Liver (tissue), 9 donors: Measurements from ENCODE around the gene CXCL16. TPM values are rescaled to one million over a fixed set of nuclear protein-coding genes. Genes with fewer than 3 reads are reported as not detected.
A peak's percentile ranks its signal among the peaks of the same experiment; 100 is the strongest.

ENCODE experiments used
- DNase-seq: peaks from one replicate; pipeline ENCODE4 v3.0.0-alpha.2; 2017; ENCODE audit warnings: low spot score
- H3K27ac ChIP-seq, 2 donors: one replicate each; pipeline ENCODE4 v1.7.0; 2013; ENCODE audit warnings: inconsistent platforms in 2 of 2, low read length in 2 of 2, control low read depth in 1 of 2, low read depth in 1 of 2, mild to moderate bottlenecking in 1 of 2
- H3K27me3 ChIP-seq, 4 donors: one replicate each; pipeline versions ENCODE4 v1.6.1 to v1.7.0; 2013; ENCODE audit warnings: low read length in 3 of 4, inconsistent platforms in 1 of 4, mild to moderate bottlenecking in 1 of 4, moderate library complexity in 1 of 4; ENCODE audit not compliant: control insufficient read depth in 4 of 4, insufficient read depth in 4 of 4
- H3K36me3 ChIP-seq, 4 donors: one replicate each; pipeline versions ENCODE4 v1.6.1 to v1.7.0; 2013; ENCODE audit warnings: low read length in 3 of 4, mild to moderate bottlenecking in 3 of 4, low read depth in 1 of 4, moderate library complexity in 1 of 4; ENCODE audit not compliant: control insufficient read depth in 4 of 4, insufficient read depth in 3 of 4
- H3K4me1 ChIP-seq, 4 donors: one replicate each; pipeline versions ENCODE4 v1.6.1 to v1.7.0; 2013; ENCODE audit warnings: low read length in 3 of 4, mild to moderate bottlenecking in 3 of 4, moderate library complexity in 1 of 4; ENCODE audit not compliant: control insufficient read depth in 4 of 4, insufficient read depth in 4 of 4
- H3K4me3 ChIP-seq, 3 donors: one replicate each; pipeline versions ENCODE4 v1.6.1 to v1.7.0; 2013; ENCODE audit warnings: low read length in 3 of 3, control low read depth in 1 of 3, low read depth in 1 of 3, mild to moderate bottlenecking in 1 of 3
- H3K9ac ChIP-seq, 2 donors: one replicate each; pipeline ENCODE4 v1.7.0; 2013; ENCODE audit warnings: low read length in 2 of 2, mild to moderate bottlenecking in 2 of 2, moderate library complexity in 2 of 2, control low read depth in 1 of 2, low read depth in 1 of 2
- H3K9me3 ChIP-seq, 4 donors: one replicate each; pipeline versions ENCODE4 v1.6.1 to v1.7.0; 2013; ENCODE audit warnings: low read length in 3 of 4; ENCODE audit not compliant: control insufficient read depth in 4 of 4
- EGR1 ChIP-seq, 2 donors: IDR thresholded peaks; 2 replicates each; pipeline ENCODE4 v1.6.1; 2016 to 2018; ENCODE audit warnings: antibody characterized with exemption in 2 of 2, low read depth in 2 of 2
- FOXA1 ChIP-seq: IDR thresholded peaks from 2 replicates; pipeline ENCODE4 v1.6.1; 2016; ENCODE audit warnings: antibody characterized with exemption
- FOXA2 ChIP-seq: IDR thresholded peaks from 2 replicates; pipeline ENCODE4 v1.6.1; 2016; ENCODE audit warnings: antibody characterized with exemption
- GABPA ChIP-seq, 2 donors: IDR thresholded peaks in 1 of 2; conservative IDR thresholded peaks in 1 of 2; 2 replicates each; pipeline ENCODE4 v1.6.1; 2016; ENCODE audit warnings: antibody characterized with exemption in 2 of 2, mild to moderate bottlenecking in 1 of 2, moderate library complexity in 1 of 2
- HNF4A ChIP-seq, 2 donors: conservative IDR thresholded peaks; 2 replicates each; pipeline ENCODE4 v1.6.1; 2016; ENCODE audit warnings: antibody characterized with exemption in 2 of 2, mild to moderate bottlenecking in 2 of 2
- HNF4G ChIP-seq: IDR thresholded peaks from 2 replicates; pipeline ENCODE4 v1.6.1; 2016; ENCODE audit warnings: antibody characterized with exemption
- JUND ChIP-seq, 2 donors: IDR thresholded peaks; 2 replicates each; pipeline ENCODE4 v1.6.1; 2016; ENCODE audit warnings: antibody characterized with exemption in 2 of 2
- NR2F2 ChIP-seq: IDR thresholded peaks from 2 replicates; pipeline ENCODE4 v1.6.1; 2016; ENCODE audit warnings: antibody characterized with exemption
- RAD21 ChIP-seq, 2 donors: IDR thresholded peaks; 2 replicates each; pipeline ENCODE4 v1.6.1; 2016; ENCODE audit warnings: antibody characterized with exemption in 2 of 2, mild to moderate bottlenecking in 2 of 2
- RXRA ChIP-seq, 2 donors: IDR thresholded peaks; 2 replicates each; pipeline ENCODE4 v1.6.1; 2017 to 2018; ENCODE audit warnings: antibody characterized with exemption in 2 of 2, mild to moderate bottlenecking in 1 of 2
- SP1 ChIP-seq: IDR thresholded peaks from 2 replicates; pipeline ENCODE4 v1.6.1; 2018; ENCODE audit warnings: antibody characterized with exemption, mild to moderate bottlenecking
- TAF1 ChIP-seq: conservative IDR thresholded peaks from 2 replicates; pipeline ENCODE4 v1.6.1; 2016; ENCODE audit warnings: antibody characterized with exemption, mild to moderate bottlenecking
- YY1 ChIP-seq: IDR thresholded peaks from 2 replicates; pipeline ENCODE4 v1.6.1; 2016; ENCODE audit warnings: antibody characterized with exemption, mild to moderate bottlenecking
- WGBS: extraction: QIAGEN DNeasy Blood & Tissue Kit; methylation state at CpG from one replicate; pipeline ENCODE4 v1.1.7; 2013; 5-methylcytosine and 5-hydroxymethylcytosine counted together
- polyA plus RNA-seq, 2 donors: library from polyadenylated mRNA; stranded (reverse) in 1 of 2; unstranded in 1 of 2; fragments of 200-250 nt in 1 of 2; fragments of >200 nt in 1 of 2; fragmentation: Nextera tagmentation in 1 of 2; extraction: Ambion mirVana in 1 of 2; gene quantifications; one replicate each; pipeline versions ENCODE4 v1.2.1 to v1.2.3, GENCODE V29; 2013 to 2015
- total RNA-seq, 2 donors: library from RNA; depleted of rRNA; stranded (reverse); fragments of >200 nt; gene quantifications; one replicate each; pipeline ENCODE4 v1.2.3, GENCODE V29; 2014
- TF ChIP-seq, protein P1 (sequence below): fragments of 150-350 bp; IDR thresholded peaks from 2 replicates; pipeline ENCODE4 v1.5.1; 2017; ENCODE audit warnings: improper control_type of control experiment, low read depth, low read length; ENCODE audit not compliant: missing input control
- TF ChIP-seq, protein P2 (sequence below): IDR thresholded peaks from 2 replicates; pipeline ENCODE4 v1.6.1; 2016; ENCODE audit warnings: antibody characterized with exemption, mild to moderate bottlenecking
- TF ChIP-seq, protein P3 (sequence below): IDR thresholded peaks from 2 replicates; pipeline ENCODE4 v1.6.1; 2016; ENCODE audit warnings: antibody characterized with exemption
- TF ChIP-seq, protein P4 (sequence below): IDR thresholded peaks from 2 replicates; pipeline ENCODE4 v1.6.1; 2016; ENCODE audit warnings: antibody characterized with exemption
- TF ChIP-seq, protein P5 (sequence below): IDR thresholded peaks from 2 replicates; pipeline ENCODE4 v1.6.1; 2016; ENCODE audit warnings: antibody characterized with exemption
- donor health status: healthy.
- donor health status: healthy.
- donor health status: healthy.
- donor health status: healthy.
- donor health status: healthy.

CXCL16 gene
- total and polyA plus RNA-seq, 4 donors = 10.7 to 41.1 (median 16.1) TPM

DNA sequence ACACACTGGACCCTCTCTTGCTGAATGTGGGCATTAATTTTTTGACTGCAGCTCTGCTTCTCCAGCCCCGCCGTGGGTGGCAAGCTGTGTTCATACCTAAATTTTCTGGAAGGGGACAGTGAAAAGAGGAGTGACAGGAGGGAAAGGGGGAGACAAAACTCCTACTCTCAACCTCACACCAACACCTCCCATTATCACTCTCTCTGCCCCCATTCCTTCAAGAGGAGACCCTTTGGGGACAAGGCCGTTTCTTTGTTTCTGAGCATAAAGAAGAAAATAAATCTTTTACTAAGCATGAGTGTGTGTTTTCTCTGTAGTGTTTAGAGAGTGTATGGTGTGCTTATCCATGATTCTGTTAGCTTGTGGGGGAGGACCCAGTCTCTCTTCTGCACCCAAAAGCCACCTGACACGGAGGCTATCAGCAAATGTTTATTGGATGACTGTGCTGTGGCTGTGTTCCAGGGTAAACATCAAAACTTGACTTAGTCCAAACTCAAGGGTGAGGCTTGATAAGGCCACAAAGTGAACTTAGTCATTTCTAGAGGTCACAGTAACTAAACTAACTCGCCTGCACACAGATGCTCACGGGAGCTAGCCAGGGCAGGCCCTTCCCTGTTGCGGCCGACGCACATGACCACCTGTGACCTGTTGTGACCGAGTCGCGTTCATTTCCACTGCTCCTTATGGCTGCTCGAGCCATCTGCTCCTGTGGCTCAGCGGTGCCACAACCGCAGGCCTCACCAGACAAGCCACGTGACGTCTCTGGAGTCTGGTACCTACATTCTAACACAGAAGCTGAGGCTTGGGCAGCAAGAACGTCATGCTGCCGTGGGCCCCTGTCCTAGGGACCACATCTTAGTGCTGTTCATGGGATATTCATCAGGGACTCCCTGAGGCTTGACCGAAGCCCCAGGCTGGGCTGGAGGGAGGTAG lies 18.3 kb downstream of the CXCL16 start:
- no peak for DNase-seq
- peak overlapping the region; percentile 62 to 82 for H3K27ac ChIP-seq
- TF ChIP-seq EGR1 (IDR thresholded peaks at IDR 0.05; ENCODE audit: low read depth in 2 of 2) (peak in 1 of 2 donors; percentile 50), TAF1 (no peak), SP1 (peak; percentile 94), JUND (IDR thresholded peaks at IDR 0.05) (peak; percentile 92 to 94), HNF4A (conservative IDR thresholded peaks at IDR 0.05) (peak; percentile 86 to 92), HNF4G (peak; percentile 40), YY1 (peak; percentile 60), FOXA1 (peak; percentile 98), RXRA (IDR thresholded peaks at IDR 0.05) (peak; percentile 94 to 99), GABPA (IDR thresholded peaks at IDR 0.05 in 1 of 2, conservative IDR thresholded peaks at IDR 0.05 in 1 of 2) (peak in 1 of 2 donors; percentile 61), FOXA2 (peak; percentile 98), RAD21 (IDR thresholded peaks at IDR 0.05) (peak; percentile 41 to 61), NR2F2 (peak; percentile 54)
- TF ChIP-seq, protein P1, sequence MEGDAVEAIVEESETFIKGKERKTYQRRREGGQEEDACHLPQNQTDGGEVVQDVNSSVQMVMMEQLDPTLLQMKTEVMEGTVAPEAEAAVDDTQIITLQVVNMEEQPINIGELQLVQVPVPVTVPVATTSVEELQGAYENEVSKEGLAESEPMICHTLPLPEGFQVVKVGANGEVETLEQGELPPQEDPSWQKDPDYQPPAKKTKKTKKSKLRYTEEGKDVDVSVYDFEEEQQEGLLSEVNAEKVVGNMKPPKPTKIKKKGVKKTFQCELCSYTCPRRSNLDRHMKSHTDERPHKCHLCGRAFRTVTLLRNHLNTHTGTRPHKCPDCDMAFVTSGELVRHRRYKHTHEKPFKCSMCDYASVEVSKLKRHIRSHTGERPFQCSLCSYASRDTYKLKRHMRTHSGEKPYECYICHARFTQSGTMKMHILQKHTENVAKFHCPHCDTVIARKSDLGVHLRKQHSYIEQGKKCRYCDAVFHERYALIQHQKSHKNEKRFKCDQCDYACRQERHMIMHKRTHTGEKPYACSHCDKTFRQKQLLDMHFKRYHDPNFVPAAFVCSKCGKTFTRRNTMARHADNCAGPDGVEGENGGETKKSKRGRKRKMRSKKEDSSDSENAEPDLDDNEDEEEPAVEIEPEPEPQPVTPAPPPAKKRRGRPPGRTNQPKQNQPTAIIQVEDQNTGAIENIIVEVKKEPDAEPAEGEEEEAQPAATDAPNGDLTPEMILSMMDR = no peak
- TF ChIP-seq, protein P2, sequence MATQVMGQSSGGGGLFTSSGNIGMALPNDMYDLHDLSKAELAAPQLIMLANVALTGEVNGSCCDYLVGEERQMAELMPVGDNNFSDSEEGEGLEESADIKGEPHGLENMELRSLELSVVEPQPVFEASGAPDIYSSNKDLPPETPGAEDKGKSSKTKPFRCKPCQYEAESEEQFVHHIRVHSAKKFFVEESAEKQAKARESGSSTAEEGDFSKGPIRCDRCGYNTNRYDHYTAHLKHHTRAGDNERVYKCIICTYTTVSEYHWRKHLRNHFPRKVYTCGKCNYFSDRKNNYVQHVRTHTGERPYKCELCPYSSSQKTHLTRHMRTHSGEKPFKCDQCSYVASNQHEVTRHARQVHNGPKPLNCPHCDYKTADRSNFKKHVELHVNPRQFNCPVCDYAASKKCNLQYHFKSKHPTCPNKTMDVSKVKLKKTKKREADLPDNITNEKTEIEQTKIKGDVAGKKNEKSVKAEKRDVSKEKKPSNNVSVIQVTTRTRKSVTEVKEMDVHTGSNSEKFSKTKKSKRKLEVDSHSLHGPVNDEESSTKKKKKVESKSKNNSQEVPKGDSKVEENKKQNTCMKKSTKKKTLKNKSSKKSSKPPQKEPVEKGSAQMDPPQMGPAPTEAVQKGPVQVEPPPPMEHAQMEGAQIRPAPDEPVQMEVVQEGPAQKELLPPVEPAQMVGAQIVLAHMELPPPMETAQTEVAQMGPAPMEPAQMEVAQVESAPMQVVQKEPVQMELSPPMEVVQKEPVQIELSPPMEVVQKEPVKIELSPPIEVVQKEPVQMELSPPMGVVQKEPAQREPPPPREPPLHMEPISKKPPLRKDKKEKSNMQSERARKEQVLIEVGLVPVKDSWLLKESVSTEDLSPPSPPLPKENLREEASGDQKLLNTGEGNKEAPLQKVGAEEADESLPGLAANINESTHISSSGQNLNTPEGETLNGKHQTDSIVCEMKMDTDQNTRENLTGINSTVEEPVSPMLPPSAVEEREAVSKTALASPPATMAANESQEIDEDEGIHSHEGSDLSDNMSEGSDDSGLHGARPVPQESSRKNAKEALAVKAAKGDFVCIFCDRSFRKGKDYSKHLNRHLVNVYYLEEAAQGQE = peak; percentile 86
- TF ChIP-seq, protein P3, sequence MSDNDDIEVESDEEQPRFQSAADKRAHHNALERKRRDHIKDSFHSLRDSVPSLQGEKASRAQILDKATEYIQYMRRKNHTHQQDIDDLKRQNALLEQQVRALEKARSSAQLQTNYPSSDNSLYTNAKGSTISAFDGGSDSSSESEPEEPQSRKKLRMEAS = peak; percentile 93
- TF ChIP-seq, protein P4, sequence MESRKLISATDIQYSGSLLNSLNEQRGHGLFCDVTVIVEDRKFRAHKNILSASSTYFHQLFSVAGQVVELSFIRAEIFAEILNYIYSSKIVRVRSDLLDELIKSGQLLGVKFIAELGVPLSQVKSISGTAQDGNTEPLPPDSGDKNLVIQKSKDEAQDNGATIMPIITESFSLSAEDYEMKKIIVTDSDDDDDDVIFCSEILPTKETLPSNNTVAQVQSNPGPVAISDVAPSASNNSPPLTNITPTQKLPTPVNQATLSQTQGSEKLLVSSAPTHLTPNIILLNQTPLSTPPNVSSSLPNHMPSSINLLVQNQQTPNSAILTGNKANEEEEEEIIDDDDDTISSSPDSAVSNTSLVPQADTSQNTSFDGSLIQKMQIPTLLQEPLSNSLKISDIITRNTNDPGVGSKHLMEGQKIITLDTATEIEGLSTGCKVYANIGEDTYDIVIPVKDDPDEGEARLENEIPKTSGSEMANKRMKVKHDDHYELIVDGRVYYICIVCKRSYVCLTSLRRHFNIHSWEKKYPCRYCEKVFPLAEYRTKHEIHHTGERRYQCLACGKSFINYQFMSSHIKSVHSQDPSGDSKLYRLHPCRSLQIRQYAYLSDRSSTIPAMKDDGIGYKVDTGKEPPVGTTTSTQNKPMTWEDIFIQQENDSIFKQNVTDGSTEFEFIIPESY = peak; percentile 92
- TF ChIP-seq, protein P5, sequence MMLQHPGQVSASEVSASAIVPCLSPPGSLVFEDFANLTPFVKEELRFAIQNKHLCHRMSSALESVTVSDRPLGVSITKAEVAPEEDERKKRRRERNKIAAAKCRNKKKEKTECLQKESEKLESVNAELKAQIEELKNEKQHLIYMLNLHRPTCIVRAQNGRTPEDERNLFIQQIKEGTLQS = peak; percentile 63

More for the DNA sequence above, 18.3 kb downstream of the CXCL16 start:
- Histone ChIP-seq H3K9me3 (no peaks in the 10 kb centered on the region), H3K36me3 (peaks cover 2 to 8% (median 3%) of the 10 kb centered on the region in 4 donors), H3K4me1 (peaks cover 10 to 26% (median 22%) of the 10 kb centered on the region in 4 donors), H3K4me3 (no peak overlapping the region), H3K27me3 (no peaks in the 10 kb centered on the region), H3K9ac (peak overlapping the region in 1 of 2 donors; percentile 63)
- WGBS = 35% methylated on average over 20 of the region's 20 CpGs
